ENCODE results near the gene POLD3. TPM values are rescaled to one million over a fixed set of nuclear protein-coding genes. Genes with fewer than 3 reads are reported as not detected.

POLD3 gene
- total RNA-seq, 2 experiments from 2014 or later = 46.6 to 50.0 TPM

DNA sequence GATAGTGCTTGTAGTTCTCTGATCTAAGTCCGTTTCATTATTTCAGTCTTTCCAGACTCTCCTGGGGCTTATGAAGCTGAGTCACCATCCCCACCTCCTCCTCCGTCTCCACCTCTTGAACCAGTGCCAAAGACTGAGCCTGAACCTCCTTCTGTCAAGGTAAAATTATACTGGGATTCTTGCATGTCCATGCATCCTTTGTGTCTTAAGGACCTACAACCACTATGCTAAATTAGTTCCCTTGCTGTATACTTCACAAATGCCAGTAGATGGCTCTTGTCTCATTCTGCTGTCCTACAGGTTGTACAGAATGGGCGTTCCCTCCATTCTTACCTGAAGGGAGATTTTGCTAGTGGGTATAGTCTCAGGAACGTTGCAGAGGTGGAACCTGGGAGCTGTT, 42.2 kb downstream of the POLD3 start:
- Mint-ChIP-seq H3K4me3 (no peak overlapping the region), H3K36me3 (peaks cover 61% of the 10 kb centered on the region), H3K9me3 (no peaks in the 10 kb centered on the region), H3K4me1 (peaks cover 8% of the 10 kb centered on the region), H3K27me3 (no peaks in the 10 kb centered on the region), H3K27ac (no peak overlapping the region)
- DNase-seq (no peak), ATAC-seq (ENCODE audit: low read depth) (no peak)
- POLR2A ChIA-PET = no interaction called here

GRCh38 chr11:74636630-74637184, 44.3 kb downstream of the POLD3 start:
- Mint-ChIP-seq H3K27me3 (no peaks in the 10 kb centered on the region), H3K36me3 (peaks cover 63% of the 10 kb centered on the region), H3K4me3 (no peak overlapping the region), H3K9me3 (no peaks in the 10 kb centered on the region), H3K27ac (no peak overlapping the region), H3K4me1 (peaks cover 8% of the 10 kb centered on the region)
- ATAC-seq (ENCODE audit: low read depth) (no peak), DNase-seq (no peak)
- POLR2A ChIA-PET = no interaction called here

GRCh38 chr11:74637700-74638099, 45.3 kb downstream of the POLD3 start:
- DNase-seq = no peak
- Mint-ChIP-seq H3K36me3 (peaks cover 66% of the 10 kb centered on the region), H3K9me3 (no peaks in the 10 kb centered on the region), H3K4me1 (peaks cover 8% of the 10 kb centered on the region), H3K4me3 (no peak overlapping the region), H3K27ac (no peak overlapping the region), H3K27me3 (no peaks in the 10 kb centered on the region)
- ATAC-seq (ENCODE audit: low read depth) = no peak
- POLR2A ChIA-PET = no interaction called here

DNA sequence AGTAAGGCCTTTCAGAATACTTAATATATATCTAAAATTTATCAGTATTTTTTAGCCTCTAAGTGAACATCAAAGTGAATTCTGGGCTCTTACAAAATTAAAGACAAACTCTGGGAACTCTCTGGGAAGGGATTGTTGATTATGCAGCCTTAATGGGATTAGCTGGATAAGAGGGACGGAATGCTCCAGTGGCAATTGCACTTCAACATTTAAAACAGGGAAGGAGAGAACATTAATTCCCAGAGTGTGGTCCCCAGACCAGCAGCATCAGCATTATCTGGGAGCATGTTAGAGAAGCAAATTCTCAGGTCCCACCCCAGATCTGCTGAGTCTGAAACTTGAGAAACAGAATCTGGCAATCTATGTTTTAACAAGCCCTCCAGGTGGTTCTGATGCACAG, 46.5 kb downstream of the POLD3 start:
- peaks cover 8% of the 10 kb centered on the region for H3K4me1 Mint-ChIP-seq
- H3K27me3 Mint-ChIP-seq = no peaks in the 10 kb centered on the region
- no peaks in the 10 kb centered on the region for H3K9me3 Mint-ChIP-seq
- no peak overlapping the region for H3K4me3 Mint-ChIP-seq
- ATAC-seq (ENCODE audit: low read depth) = no peak
- POLR2A ChIA-PET = no interaction called here
- peaks cover 65% of the 10 kb centered on the region for H3K36me3 Mint-ChIP-seq
- no peak overlapping the region for H3K27ac Mint-ChIP-seq
- DNase-seq = no peak

DNA sequence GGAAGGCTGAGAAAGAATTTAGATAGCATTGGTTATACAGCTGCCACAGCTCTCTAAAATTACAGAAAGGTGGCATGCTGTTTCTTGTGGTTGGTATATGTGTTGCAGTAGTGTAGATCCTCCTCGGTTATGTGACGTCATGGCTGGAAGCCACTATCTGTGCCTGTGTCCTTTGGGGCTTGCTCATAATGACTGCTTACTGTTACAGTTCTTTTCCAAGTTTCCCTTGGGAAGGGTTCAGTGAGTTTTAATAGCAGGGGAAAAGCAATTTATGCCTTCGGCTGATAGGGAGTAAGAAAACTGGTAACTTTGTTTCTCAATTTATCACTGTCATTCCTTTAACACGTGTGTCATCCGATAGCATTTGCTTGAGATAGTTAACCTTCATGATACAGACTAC, 47.2 kb downstream of the POLD3 start:
- POLR2A ChIA-PET = no interaction called here
- peaks cover 8% of the 10 kb centered on the region for H3K4me1 Mint-ChIP-seq
- ATAC-seq (ENCODE audit: low read depth) = no peak

DNA sequence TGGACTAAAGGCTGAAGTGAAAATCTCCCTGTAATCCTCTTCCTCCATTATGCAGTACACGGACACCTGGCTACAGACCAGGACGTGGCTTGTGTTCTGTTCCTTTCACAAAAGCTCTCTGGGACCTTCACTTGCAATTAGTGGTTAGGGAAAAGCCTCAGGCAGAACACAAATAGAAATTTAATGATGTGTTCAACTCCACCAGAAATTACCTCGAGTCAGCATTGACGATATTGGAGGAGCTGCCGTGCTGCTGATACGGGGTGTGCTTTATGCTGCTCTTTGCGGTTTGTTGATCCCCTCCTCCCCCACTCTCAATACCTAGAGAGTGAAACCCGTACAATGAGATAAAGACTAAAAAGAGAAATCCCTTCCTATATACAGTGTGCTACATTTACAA, 48.9 kb downstream of the POLD3 start:
- no peak overlapping the region for H3K4me3 Mint-ChIP-seq

More for the DNA sequence above, 47.2 kb downstream of the POLD3 start:
- Mint-ChIP-seq H3K27ac (no peak overlapping the region), H3K27me3 (no peaks in the 10 kb centered on the region), H3K4me3 (no peak overlapping the region), H3K9me3 (no peaks in the 10 kb centered on the region), H3K36me3 (peaks cover 64% of the 10 kb centered on the region)
- no peak for DNase-seq

GRCh38 chr11:74641905-74642304, 49.5 kb downstream of the POLD3 start:
- POLR2A ChIA-PET = no interaction called here
- Mint-ChIP-seq H3K27me3 (no peaks in the 10 kb centered on the region), H3K9me3 (no peaks in the 10 kb centered on the region), H3K36me3 (peaks cover 54% of the 10 kb centered on the region), H3K4me3 (no peak overlapping the region), H3K4me1 (no peaks in the 10 kb centered on the region), H3K27ac (no peak overlapping the region)
- no peak for DNase-seq
- no peak for ATAC-seq (ENCODE audit: low read depth)

More for the DNA sequence above, 48.9 kb downstream of the POLD3 start:
- ATAC-seq (ENCODE audit: low read depth) (no peak), DNase-seq (no peak)
- H3K27me3 Mint-ChIP-seq = no peaks in the 10 kb centered on the region
- POLR2A ChIA-PET = no interaction called here
- peaks cover 59% of the 10 kb centered on the region for H3K36me3 Mint-ChIP-seq
- H3K4me1 Mint-ChIP-seq = peaks cover 2% of the 10 kb centered on the region
- H3K27ac Mint-ChIP-seq = no peak overlapping the region
- H3K9me3 Mint-ChIP-seq = no peaks in the 10 kb centered on the region

- POLR2A ChIA-PET = no interaction called here
- Mint-ChIP-seq H3K9me3 (no peaks in the 10 kb centered on the region), H3K27ac (no peak overlapping the region), H3K36me3 (peaks cover 45% of the 10 kb centered on the region), H3K27me3 (no peaks in the 10 kb centered on the region), H3K4me3 (no peak overlapping the region), H3K4me1 (no peaks in the 10 kb centered on the region)
- DNase-seq (no peak), ATAC-seq (ENCODE audit: low read depth) (no peak)
These were observed 50.5 kb downstream of the POLD3 start for GRCh38 chr11:74642912-74643311.

DNA sequence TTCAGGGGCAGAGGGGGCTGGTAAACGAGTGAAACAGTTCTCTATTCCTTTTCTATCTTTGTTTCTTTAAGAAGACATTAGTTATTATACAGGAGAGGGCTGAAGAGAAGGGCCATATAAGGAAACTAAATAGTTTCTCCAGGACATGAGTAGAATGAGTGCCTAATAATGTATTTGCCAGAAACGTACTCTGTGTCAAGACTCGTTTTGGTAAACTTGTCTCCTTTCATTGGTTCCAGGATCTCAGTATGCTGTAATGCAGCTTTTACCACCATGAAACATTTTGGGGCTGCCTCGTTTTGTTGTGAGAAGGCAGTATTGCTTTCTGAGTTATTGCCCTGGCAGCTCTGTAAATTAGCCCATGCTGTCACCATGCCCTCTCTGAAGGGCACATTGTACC, 51.7 kb downstream of the POLD3 start:
- H3K9me3 Mint-ChIP-seq = no peaks in the 10 kb centered on the region
- ATAC-seq (ENCODE audit: low read depth) = no peak
- peaks cover 46% of the 10 kb centered on the region for H3K36me3 Mint-ChIP-seq
- DNase-seq = no peak
- H3K27me3 Mint-ChIP-seq = no peaks in the 10 kb centered on the region
- no peaks in the 10 kb centered on the region for H3K4me1 Mint-ChIP-seq
- H3K27ac Mint-ChIP-seq = no peak overlapping the region
- POLR2A ChIA-PET = no interaction called here
- H3K4me3 Mint-ChIP-seq = no peak overlapping the region

GRCh38 chr11:74646215-74646614, 53.8 kb downstream of the POLD3 start:
- H3K36me3 Mint-ChIP-seq = peaks cover 49% of the 10 kb centered on the region
- no peaks in the 10 kb centered on the region for H3K9me3 Mint-ChIP-seq
- H3K27ac Mint-ChIP-seq = no peak overlapping the region
- DNase-seq (no peak), ATAC-seq (ENCODE audit: low read depth) (no peak)
- no peaks in the 10 kb centered on the region for H3K27me3 Mint-ChIP-seq
- H3K4me1 Mint-ChIP-seq = no peaks in the 10 kb centered on the region
- POLR2A ChIA-PET = no interaction called here
- H3K4me3 Mint-ChIP-seq = no peak overlapping the region

GRCh38 chr11:74646954-74647353, 54.6 kb downstream of the POLD3 start:
- H3K36me3 Mint-ChIP-seq = peaks cover 47% of the 10 kb centered on the region
- H3K9me3 Mint-ChIP-seq = no peaks in the 10 kb centered on the region
- POLR2A ChIA-PET = no interaction called here
- H3K27me3 Mint-ChIP-seq = no peaks in the 10 kb centered on the region
- no peak overlapping the region for H3K4me3 Mint-ChIP-seq
- DNase-seq (no peak), ATAC-seq (ENCODE audit: low read depth) (no peak)
- no peaks in the 10 kb centered on the region for H3K4me1 Mint-ChIP-seq
- H3K27ac Mint-ChIP-seq = no peak overlapping the region

DNA sequence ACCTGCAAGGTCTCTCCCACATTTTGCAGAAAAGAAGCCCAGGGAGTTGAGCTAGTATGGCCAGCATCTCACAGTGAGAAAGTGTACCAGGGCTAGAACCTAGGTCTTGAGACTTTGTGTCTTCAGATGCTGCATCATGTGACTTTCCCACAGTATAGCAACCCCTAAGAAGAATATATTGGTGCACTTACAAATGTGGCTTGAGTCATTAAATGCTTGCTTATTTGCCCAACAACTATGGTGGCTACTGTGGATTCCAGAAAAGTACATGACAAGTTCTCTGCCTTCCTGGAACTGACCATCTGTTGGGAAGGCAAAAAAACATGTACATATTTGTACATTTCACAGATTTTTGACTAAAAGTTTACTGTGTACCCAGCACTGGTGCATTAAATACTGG, 55.0 kb downstream of the POLD3 start:
- DNase-seq (no peak), ATAC-seq (ENCODE audit: low read depth) (no peak)
- no peak overlapping the region for H3K27ac Mint-ChIP-seq
- H3K36me3 Mint-ChIP-seq = peaks cover 49% of the 10 kb centered on the region
- POLR2A ChIA-PET = no interaction called here
- H3K4me3 Mint-ChIP-seq = no peak overlapping the region
- H3K9me3 Mint-ChIP-seq = no peaks in the 10 kb centered on the region
- H3K27me3 Mint-ChIP-seq = no peaks in the 10 kb centered on the region
- H3K4me1 Mint-ChIP-seq = no peaks in the 10 kb centered on the region

DNA sequence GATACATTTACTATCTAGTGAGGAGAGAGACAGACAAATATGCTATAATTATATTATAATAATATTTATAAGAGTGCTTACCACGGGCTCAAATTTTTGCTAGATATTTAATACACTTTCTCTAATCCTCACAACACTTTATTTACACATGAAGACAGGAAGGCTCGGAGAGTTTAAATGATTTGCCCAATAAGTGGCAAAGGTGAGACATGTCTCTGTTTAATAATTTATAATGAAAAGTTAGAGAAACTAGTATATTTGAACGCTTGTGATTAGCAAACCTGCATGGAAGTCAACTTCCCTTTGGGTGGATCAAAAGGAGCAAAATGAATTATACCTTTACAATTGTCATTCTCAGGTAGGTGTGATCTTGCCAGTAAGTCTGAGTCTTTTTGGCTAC, 55.4 kb downstream of the POLD3 start:
- peaks cover 52% of the 10 kb centered on the region for H3K36me3 Mint-ChIP-seq

GRCh38 chr11:74648894-74649293, 56.5 kb downstream of the POLD3 start:
- POLR2A ChIA-PET = no interaction called here
- Mint-ChIP-seq H3K27ac (no peak overlapping the region), H3K27me3 (no peaks in the 10 kb centered on the region), H3K36me3 (peaks cover 53% of the 10 kb centered on the region), H3K9me3 (no peaks in the 10 kb centered on the region), H3K4me1 (no peaks in the 10 kb centered on the region), H3K4me3 (no peak overlapping the region)
- DNase-seq = no peak
- ATAC-seq (ENCODE audit: low read depth) = no peak

More for the DNA sequence above, 55.4 kb downstream of the POLD3 start:
- no peak overlapping the region for H3K27ac Mint-ChIP-seq
- H3K4me1 Mint-ChIP-seq = no peaks in the 10 kb centered on the region
- DNase-seq (no peak), ATAC-seq (ENCODE audit: low read depth) (no peak)
- no peak overlapping the region for H3K4me3 Mint-ChIP-seq
- POLR2A ChIA-PET = no interaction called here
- H3K27me3 Mint-ChIP-seq = no peaks in the 10 kb centered on the region
- H3K9me3 Mint-ChIP-seq = no peaks in the 10 kb centered on the region

DNA sequence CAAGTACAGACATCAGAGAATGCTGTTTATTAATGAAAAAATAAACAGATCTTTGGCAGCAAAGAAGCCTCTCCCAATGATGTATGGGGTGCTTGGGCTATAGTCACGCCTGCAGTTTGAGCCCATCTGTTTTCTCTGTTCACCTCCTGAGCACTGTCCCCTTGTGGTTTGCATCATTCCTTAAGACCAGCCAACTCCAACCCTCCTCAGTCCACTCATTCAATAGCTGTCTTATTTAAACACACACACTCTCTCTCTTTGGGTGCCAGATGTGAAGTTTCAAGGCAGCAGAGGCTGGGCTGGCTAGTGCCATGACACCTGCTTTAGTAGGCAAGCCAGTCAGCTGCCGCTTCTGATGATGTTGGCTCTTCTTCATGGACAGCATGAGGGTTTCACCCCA, 58.1 kb downstream of the POLD3 start:
- Mint-ChIP-seq H3K4me1 (no peaks in the 10 kb centered on the region), H3K27ac (no peak overlapping the region), H3K4me3 (no peak overlapping the region), H3K9me3 (no peaks in the 10 kb centered on the region), H3K27me3 (no peaks in the 10 kb centered on the region), H3K36me3 (peaks cover 57% of the 10 kb centered on the region)
- ATAC-seq (ENCODE audit: low read depth) (no peak), DNase-seq (no peak)
- POLR2A ChIA-PET = no interaction called here
